Neural progenitor cell (in vitro differentiated cells): ENCODE data around the gene MYB. TPM values are rescaled to one million over a fixed set of nuclear protein-coding genes. Genes with fewer than 3 reads are reported as not detected.

ENCODE experiments used
- DNase-seq: peaks from one replicate; pipeline ENCODE4 v3.0.0-alpha.2; 2016; ENCODE audit warnings: low spot score
- H2AFZ ChIP-seq: fragments of 200-600 bp; sonication (generic); replicated peaks from 2 replicates; pipeline ENCODE4 v1.6.1; 2016; ENCODE audit warnings: antibody characterized with exemption
- H3F3A ChIP-seq: fragments of 200-600 bp; sonication (generic); 2 replicates; pipeline ENCODE4 v1.6.1; 2016; ENCODE audit warnings: antibody characterized with exemption, low read depth
- H3K27ac ChIP-seq: fragments of 200-600 bp; sonication (generic); 2 replicates; pipeline ENCODE4 v1.5.1; 2016; ENCODE audit warnings: mild to moderate bottlenecking
- H3K27me3 ChIP-seq: fragments of 200-600 bp; sonication (generic); 2 replicates; pipeline ENCODE4 v1.6.1; 2016; ENCODE audit warnings: mild to moderate bottlenecking, moderate library complexity
- H3K36me3 ChIP-seq: fragments of 200-600 bp; sonication (generic); 2 replicates; pipeline ENCODE4 v1.5.1; 2016
- H3K4me1 ChIP-seq: fragments of 200-600 bp; sonication (generic); 2 replicates; pipeline ENCODE4 v1.6.1; 2016; ENCODE audit warnings: mixed run types
- H3K4me2 ChIP-seq: fragments of 200-600 bp; sonication (generic); 2 replicates; pipeline ENCODE4 v1.6.1; 2016
- H3K4me3 ChIP-seq: fragments of 200-600 bp; sonication (generic); 2 replicates; pipeline ENCODE4 v1.5.1; 2016
- H3K79me2 ChIP-seq: fragments of 200-600 bp; sonication (generic); 2 replicates; pipeline ENCODE4 v1.6.1; 2016; ENCODE audit warnings: low read depth
- H3K9ac ChIP-seq: fragments of 200-600 bp; sonication (generic); 2 replicates; pipeline ENCODE4 v1.6.1; 2016
- H3K9me3 ChIP-seq: fragments of 200-600 bp; sonication (generic); 2 replicates; pipeline ENCODE4 v1.5.1; 2016; ENCODE audit warnings: low read depth
- H4K20me1 ChIP-seq: fragments of 200-600 bp; sonication (generic); 2 replicates; pipeline ENCODE4 v1.6.1; 2016; ENCODE audit warnings: low read depth
- H3K27ac Mint-ChIP-seq: 3 replicates; pipeline ENCODE4 v1.8.0; 2021; ENCODE audit warnings: mixed read lengths
- H3K27me3 Mint-ChIP-seq: 2 replicates; pipeline ENCODE4 v1.8.0; 2022; ENCODE audit warnings: low read depth, mild to moderate bottlenecking, inconsistent platforms, moderate library complexity, mixed read lengths; ENCODE audit not compliant: insufficient read depth
- H3K36me3 Mint-ChIP-seq: 3 replicates; pipeline ENCODE4 v1.8.0; 2021; ENCODE audit warnings: mixed read lengths
- H3K4me1 Mint-ChIP-seq: 3 replicates; pipeline ENCODE4 v1.8.0; 2021; ENCODE audit warnings: mixed read lengths
- H3K4me3 Mint-ChIP-seq: 3 replicates; pipeline ENCODE4 v1.8.0; 2021; ENCODE audit warnings: mild to moderate bottlenecking, moderate library complexity, mixed read lengths
- H3K9me3 Mint-ChIP-seq: 3 replicates; pipeline ENCODE4 v1.8.0; 2020; ENCODE audit warnings: mixed read lengths
- EZH2 ChIP-seq: fragments of 200-600 bp; sonication (generic); IDR thresholded peaks from 2 replicates; pipeline ENCODE4 v1.6.1; 2017; ENCODE audit warnings: antibody characterized with exemption, mild to moderate bottlenecking, moderate library complexity
- EZH2phosphoT487 ChIP-seq: fragments of 200-600 bp; sonication (generic); IDR thresholded peaks from 2 replicates; pipeline ENCODE4 v1.6.1; 2017; ENCODE audit warnings: antibody characterized with exemption
- total RNA-seq: library from RNA; depleted of rRNA; stranded (reverse); fragments of >200 nt; gene quantifications from 2 replicates; pipeline ENCODE4 v1.2.3, GENCODE V29; 2015; ENCODE audit warnings: low replicate concordance
- TF ChIP-seq, protein P1 (sequence below): fragments of 200-600 bp; sonication (generic); IDR thresholded peaks from 2 replicates; pipeline ENCODE4 v1.5.1; 2017; ENCODE audit warnings: antibody characterized with exemption, mild to moderate bottlenecking

MYB gene
- total RNA-seq, 1 donor from 2014 or later: 3.0 TPM

DNA sequence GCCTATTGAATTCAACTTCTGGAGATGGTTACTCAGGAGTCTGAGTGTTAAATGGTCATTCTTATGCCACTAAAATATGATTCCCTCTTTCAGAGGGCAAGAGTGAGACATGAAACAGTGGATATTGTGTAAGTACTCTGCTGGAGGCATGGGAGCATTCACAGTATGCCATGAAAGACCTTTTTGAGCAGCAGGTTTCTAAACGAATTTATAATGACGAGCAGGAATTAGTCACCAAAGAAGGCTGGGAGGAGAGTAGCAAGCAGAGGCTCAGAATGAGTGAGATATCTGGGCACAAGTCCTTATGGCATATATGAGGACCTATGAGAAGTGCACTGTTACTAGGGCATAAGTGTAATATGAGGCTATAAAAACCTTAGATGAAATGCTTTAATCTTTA lies 10.9 kb upstream of the MYB start:
- H3K27ac ChIP-seq: no peak overlapping the region
- no peak overlapping the region for H3K4me3 ChIP-seq
- no peaks in the 10 kb centered on the region for H3K4me1 Mint-ChIP-seq
- no peaks in the 10 kb centered on the region for H3K36me3 Mint-ChIP-seq
- H3K36me3 ChIP-seq: no peaks in the 10 kb centered on the region
- H3K4me2 ChIP-seq: no peak overlapping the region
- no peak overlapping the region for H3K9ac ChIP-seq
- no peaks in the 10 kb centered on the region for H3K9me3 Mint-ChIP-seq
- no peaks in the 10 kb centered on the region for H4K20me1 ChIP-seq
- H3K9me3 ChIP-seq: no peaks in the 10 kb centered on the region
- no peak overlapping the region for H3K27ac Mint-ChIP-seq
- TF ChIP-seq, protein P1, sequence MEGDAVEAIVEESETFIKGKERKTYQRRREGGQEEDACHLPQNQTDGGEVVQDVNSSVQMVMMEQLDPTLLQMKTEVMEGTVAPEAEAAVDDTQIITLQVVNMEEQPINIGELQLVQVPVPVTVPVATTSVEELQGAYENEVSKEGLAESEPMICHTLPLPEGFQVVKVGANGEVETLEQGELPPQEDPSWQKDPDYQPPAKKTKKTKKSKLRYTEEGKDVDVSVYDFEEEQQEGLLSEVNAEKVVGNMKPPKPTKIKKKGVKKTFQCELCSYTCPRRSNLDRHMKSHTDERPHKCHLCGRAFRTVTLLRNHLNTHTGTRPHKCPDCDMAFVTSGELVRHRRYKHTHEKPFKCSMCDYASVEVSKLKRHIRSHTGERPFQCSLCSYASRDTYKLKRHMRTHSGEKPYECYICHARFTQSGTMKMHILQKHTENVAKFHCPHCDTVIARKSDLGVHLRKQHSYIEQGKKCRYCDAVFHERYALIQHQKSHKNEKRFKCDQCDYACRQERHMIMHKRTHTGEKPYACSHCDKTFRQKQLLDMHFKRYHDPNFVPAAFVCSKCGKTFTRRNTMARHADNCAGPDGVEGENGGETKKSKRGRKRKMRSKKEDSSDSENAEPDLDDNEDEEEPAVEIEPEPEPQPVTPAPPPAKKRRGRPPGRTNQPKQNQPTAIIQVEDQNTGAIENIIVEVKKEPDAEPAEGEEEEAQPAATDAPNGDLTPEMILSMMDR: no peak
- TF ChIP-seq EZH2 (no peak), EZH2phosphoT487 (no peak)
- no peak overlapping the region for H2AFZ ChIP-seq
- DNase-seq: no peak
- H3K27me3 Mint-ChIP-seq: peaks cover 4% of the 10 kb centered on the region
- H3K79me2 ChIP-seq: no peaks in the 10 kb centered on the region
- no peaks in the 10 kb centered on the region for H3F3A ChIP-seq
- no peak overlapping the region for H3K4me3 Mint-ChIP-seq
- H3K27me3 ChIP-seq: no peaks in the 10 kb centered on the region
- no peaks in the 10 kb centered on the region for H3K4me1 ChIP-seq

DNA sequence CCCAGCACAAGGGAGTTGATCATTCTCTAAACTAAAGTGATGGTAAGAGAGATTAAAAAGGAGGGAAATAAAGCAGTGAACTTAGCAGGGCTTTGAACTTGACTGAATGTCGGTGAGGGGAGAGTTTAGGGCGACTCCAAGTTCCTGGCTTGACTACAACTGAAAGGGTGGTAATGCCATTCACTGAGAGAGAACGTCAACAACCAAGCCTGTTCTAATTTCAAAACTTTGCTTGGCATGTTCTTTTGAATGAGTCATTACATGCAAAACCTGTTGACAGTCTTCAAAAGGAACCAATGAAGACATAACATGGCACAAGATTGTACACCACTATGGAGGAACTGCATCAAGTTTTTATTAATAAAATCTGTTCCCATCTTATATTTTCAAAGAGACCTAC lies 10.3 kb upstream of the MYB start:
- Histone ChIP-seq H3F3A (no peaks in the 10 kb centered on the region), H3K27me3 (no peaks in the 10 kb centered on the region), H3K9me3 (no peaks in the 10 kb centered on the region), H3K4me1 (no peaks in the 10 kb centered on the region), H3K36me3 (no peaks in the 10 kb centered on the region), H4K20me1 (no peaks in the 10 kb centered on the region), H3K9ac (no peak overlapping the region), H3K4me2 (no peak overlapping the region), H3K27ac (no peak overlapping the region), H3K4me3 (no peak overlapping the region), H3K79me2 (no peaks in the 10 kb centered on the region), H2AFZ (no peak overlapping the region)
- Mint-ChIP-seq H3K36me3 (no peaks in the 10 kb centered on the region), H3K4me3 (no peak overlapping the region), H3K27me3 (peaks cover 2% of the 10 kb centered on the region), H3K27ac (no peak overlapping the region), H3K9me3 (peaks cover under 1% of the 10 kb centered on the region), H3K4me1 (no peaks in the 10 kb centered on the region)
- no peak for DNase-seq
- TF ChIP-seq, protein P1: no peak
- TF ChIP-seq EZH2phosphoT487: no peak
- TF ChIP-seq EZH2: no peak

DNA sequence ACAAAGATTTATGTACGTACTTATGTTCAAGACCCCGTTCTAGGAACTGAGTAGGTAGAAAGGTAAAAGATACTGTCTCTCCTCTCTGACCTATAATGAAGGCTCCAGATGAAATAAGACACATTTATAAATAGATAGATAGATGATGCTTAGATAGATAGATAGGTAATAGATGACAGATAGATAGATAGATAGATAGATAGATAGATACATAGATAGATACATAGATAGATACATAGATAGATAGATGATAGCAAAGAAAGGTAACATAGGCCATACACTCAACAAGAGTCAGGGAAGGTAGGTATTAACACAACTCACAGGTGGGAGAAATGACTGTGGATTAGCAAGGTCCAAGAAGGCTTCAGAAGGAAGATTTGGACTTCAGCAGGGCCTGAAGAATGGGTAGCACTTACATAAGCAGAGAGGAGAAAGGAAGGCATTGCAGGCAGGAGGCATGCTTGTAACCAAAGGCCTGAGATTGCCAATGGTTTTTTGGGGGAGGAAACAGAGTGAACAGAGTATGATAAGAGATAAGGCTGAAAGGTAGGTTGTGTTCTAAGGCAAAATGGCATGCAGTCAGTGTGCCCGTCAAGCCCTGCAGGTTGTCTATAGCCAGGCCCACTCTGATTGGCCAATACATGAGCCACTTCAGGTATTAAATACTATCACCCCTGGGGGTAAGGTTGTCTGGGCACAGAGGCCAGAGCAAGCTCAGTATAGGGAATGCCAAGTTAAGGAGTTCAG lies 7.7 kb upstream of the MYB start:
- Mint-ChIP-seq H3K4me1 (no peaks in the 10 kb centered on the region), H3K4me3 (no peak overlapping the region), H3K36me3 (no peaks in the 10 kb centered on the region), H3K9me3 (peaks cover 2% of the 10 kb centered on the region), H3K27ac (no peak overlapping the region), H3K27me3 (peaks cover 3% of the 10 kb centered on the region)
- Histone ChIP-seq H3K36me3 (no peaks in the 10 kb centered on the region), H4K20me1 (no peaks in the 10 kb centered on the region), H3K4me2 (no peak overlapping the region), H3K79me2 (no peaks in the 10 kb centered on the region), H3K9me3 (no peaks in the 10 kb centered on the region), H3K27ac (no peak overlapping the region), H3K9ac (no peak overlapping the region), H3K27me3 (no peaks in the 10 kb centered on the region), H2AFZ (no peak overlapping the region), H3K4me1 (no peaks in the 10 kb centered on the region), H3K4me3 (no peak overlapping the region), H3F3A (no peaks in the 10 kb centered on the region)
- DNase-seq: no peak
- TF ChIP-seq, protein P1: no peak
- TF ChIP-seq EZH2phosphoT487: no peak
- TF ChIP-seq EZH2: no peak
